ENCODE measurements around the gene ZNF280D. TPM values are rescaled to one million over a fixed set of nuclear protein-coding genes. Genes with fewer than 3 reads are reported as not detected.

Gene ZNF280D
- total RNA-seq, 1 donor from 2014 or later, result 12.5 TPM

DNA sequence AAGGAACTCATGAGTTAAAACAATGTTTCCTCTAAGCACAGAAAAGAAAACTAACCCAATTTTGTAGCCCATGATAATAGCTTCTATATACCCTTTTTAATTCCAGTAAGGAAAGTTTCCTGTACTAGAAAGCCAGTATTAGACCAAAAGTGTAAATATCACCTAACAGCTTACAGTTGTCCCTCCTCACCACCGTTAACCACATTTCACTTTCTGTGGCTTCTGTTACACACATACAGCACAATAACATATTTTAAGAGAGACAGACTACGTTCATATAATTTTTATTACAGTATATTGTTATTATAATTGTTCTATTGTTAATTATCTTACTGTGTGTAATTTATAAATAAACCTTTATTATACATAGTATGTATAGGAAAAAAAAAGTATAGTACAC is 74.1 kb downstream of the ZNF280D start:
- Mint-ChIP-seq H3K27me3 (ENCODE audit: low read depth) (no peaks in the 10 kb centered on the region), H3K4me3 (ENCODE audit: unreplicated experiment) (no peak overlapping the region), H3K4me1 (ENCODE audit: low read depth) (no peaks in the 10 kb centered on the region), H3K27ac (ENCODE audit: unreplicated experiment) (no peak overlapping the region), H3K9me3 (ENCODE audit: low read depth) (no peaks in the 10 kb centered on the region), H3K36me3 (ENCODE audit: low read depth) (peaks cover 14% of the 10 kb centered on the region)
- TF ChIP-seq CTCF (IDR thresholded peaks at IDR 0.05), result no peak
- DNase-seq (ENCODE audit: low spot score), result no peak

DNA sequence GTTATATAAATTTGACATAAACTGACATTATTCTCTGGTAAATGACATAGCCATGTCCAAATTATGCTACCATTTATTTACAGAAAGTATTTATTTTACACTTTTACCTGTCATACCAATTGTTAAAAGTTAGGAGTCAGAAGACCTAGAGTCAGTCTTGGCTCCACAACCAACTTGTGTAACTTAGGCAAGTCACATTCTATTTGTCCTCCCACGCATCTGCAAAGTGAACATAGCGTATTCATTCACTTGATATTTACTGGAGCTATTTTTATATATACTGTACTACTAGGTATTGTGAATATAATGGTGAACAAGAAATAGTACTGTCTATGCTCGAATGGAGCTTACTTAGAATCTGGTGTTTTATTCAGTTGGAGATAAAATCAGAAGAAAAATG is 78.7 kb downstream of the ZNF280D start:
- DNase-seq (ENCODE audit: low spot score), result no peak
- Mint-ChIP-seq H3K36me3 (ENCODE audit: low read depth) (peaks cover 5% of the 10 kb centered on the region), H3K27me3 (ENCODE audit: low read depth) (no peaks in the 10 kb centered on the region), H3K4me1 (ENCODE audit: low read depth) (no peaks in the 10 kb centered on the region), H3K9me3 (ENCODE audit: low read depth) (no peaks in the 10 kb centered on the region), H3K4me3 (ENCODE audit: unreplicated experiment) (no peak overlapping the region), H3K27ac (ENCODE audit: unreplicated experiment) (no peak overlapping the region)
- TF ChIP-seq CTCF (IDR thresholded peaks at IDR 0.05), result no peak

DNA sequence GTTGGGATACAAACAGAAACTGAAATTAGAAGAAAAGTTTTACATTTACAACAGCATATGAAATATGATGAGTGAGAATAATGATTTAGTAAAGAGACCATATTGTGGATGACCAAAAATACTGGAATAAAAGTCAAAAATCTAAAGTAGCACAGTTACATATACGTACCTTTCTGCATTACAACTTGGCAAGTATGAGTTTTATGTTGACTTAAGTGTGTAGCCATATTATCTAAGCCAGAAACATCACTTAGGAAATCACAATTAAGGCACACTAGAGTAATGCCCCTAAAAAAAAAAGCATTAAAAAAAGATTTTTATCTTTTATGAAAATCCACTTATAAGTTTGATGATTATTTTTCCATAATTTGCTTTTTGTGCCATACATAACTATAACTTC is 79.1 kb downstream of the ZNF280D start:
- Mint-ChIP-seq H3K4me1 (ENCODE audit: low read depth) (no peaks in the 10 kb centered on the region), H3K27ac (ENCODE audit: unreplicated experiment) (no peak overlapping the region), H3K27me3 (ENCODE audit: low read depth) (no peaks in the 10 kb centered on the region), H3K36me3 (ENCODE audit: low read depth) (peaks cover 5% of the 10 kb centered on the region), H3K4me3 (ENCODE audit: unreplicated experiment) (no peak overlapping the region), H3K9me3 (ENCODE audit: low read depth) (no peaks in the 10 kb centered on the region)
- DNase-seq (ENCODE audit: low spot score), result no peak
- TF ChIP-seq CTCF (IDR thresholded peaks at IDR 0.05), result no peak

DNA sequence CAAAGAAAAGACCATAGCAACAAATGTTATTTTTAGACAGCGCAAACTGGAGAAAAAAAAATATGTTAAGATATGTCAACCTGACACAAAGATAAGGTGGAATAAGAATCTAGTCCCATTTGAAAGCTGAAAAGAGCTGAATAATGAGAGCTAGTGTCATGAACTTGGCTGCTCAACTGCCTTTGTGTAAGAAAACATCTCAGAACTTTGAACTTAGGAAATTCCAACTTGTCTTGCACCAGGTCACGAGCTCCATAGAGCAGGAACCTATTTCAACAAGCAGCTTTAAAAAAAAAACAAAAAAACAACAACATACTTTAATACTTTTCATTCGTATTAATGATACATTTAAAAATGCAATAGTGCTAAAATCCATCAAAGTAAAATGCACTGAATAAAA is 79.5 kb downstream of the ZNF280D start:
- no peak for DNase-seq (ENCODE audit: low spot score)
- no peak for TF ChIP-seq CTCF (IDR thresholded peaks at IDR 0.05)
- Mint-ChIP-seq H3K4me1 (ENCODE audit: low read depth) (no peaks in the 10 kb centered on the region), H3K27me3 (ENCODE audit: low read depth) (no peaks in the 10 kb centered on the region), H3K36me3 (ENCODE audit: low read depth) (peaks cover 5% of the 10 kb centered on the region), H3K4me3 (ENCODE audit: unreplicated experiment) (no peak overlapping the region), H3K9me3 (ENCODE audit: low read depth) (no peaks in the 10 kb centered on the region), H3K27ac (ENCODE audit: unreplicated experiment) (no peak overlapping the region)

DNA sequence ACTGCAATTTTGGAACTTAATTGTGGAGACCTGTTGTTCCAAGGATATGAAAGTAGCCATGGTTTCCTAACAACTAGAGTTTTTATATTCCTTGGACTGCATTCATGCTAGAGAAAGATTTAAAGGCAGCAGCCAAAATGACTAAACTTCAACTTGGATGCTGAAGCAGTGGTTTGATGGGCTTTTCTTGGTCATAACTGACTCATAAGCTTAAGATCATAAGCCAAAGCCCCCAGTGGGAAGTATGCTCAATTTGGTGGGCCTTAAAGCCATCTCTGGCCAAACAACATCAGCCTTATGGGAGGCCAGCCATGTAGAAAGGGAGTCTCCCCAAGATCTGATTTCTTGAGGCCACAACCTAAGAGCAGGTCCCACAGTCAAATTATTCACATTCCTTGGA is 80.2 kb downstream of the ZNF280D start:
- Mint-ChIP-seq H3K4me1 (ENCODE audit: low read depth) (no peaks in the 10 kb centered on the region), H3K36me3 (ENCODE audit: low read depth) (peaks cover 5% of the 10 kb centered on the region), H3K27ac (ENCODE audit: unreplicated experiment) (no peak overlapping the region), H3K9me3 (ENCODE audit: low read depth) (no peaks in the 10 kb centered on the region), H3K4me3 (ENCODE audit: unreplicated experiment) (no peak overlapping the region), H3K27me3 (ENCODE audit: low read depth) (no peaks in the 10 kb centered on the region)
- DNase-seq (ENCODE audit: low spot score), result no peak
- TF ChIP-seq CTCF (IDR thresholded peaks at IDR 0.05), result no peak

Data from chondrocyte (in vitro differentiated cells).